Testis (tissue), 3 donors: Measurements from ENCODE around the gene CST9. TPM values are rescaled to one million over a fixed set of nuclear protein-coding genes. Genes with fewer than 3 reads are reported as not detected.

Source experiments
- DNase-seq: peaks from one replicate; pipeline ENCODE4 v3.0.0-alpha.2; 2019
- H3K27ac ChIP-seq, 2 donors: fragments of 200-600 bp; sonication (generic); one replicate each; pipeline ENCODE4 v1.5.1; 2019
- H3K27me3 ChIP-seq: fragments of 200-600 bp; sonication (generic); one replicate; pipeline ENCODE4 v1.5.1; 2019
- H3K36me3 ChIP-seq: fragments of 200-600 bp; sonication (generic); one replicate; pipeline ENCODE4 v1.5.1; 2017; ENCODE audit warnings: low read depth; ENCODE audit errors: missing control alignments
- H3K4me1 ChIP-seq: fragments of 200-600 bp; sonication (generic); one replicate; pipeline ENCODE4 v1.5.1; 2019
- H3K4me3 ChIP-seq, 2 donors: fragments of 200-600 bp; sonication (generic); one replicate each; pipeline ENCODE4 v1.5.1; 2017 to 2019
- H3K9me3 ChIP-seq: fragments of 200-600 bp; sonication (generic); one replicate; pipeline ENCODE4 v1.5.1; 2017
- CTCF ChIP-seq, 3 experiments: fragments of 450-650 bp in 2 of 3; fragments of 200-600 bp in 1 of 3; sonication (generic) in 1 of 3; IDR thresholded peaks; one replicate each; pipeline ENCODE4 v1.5.1; 2016 to 2019; ENCODE audit warnings: antibody characterized with exemption in 3 of 3, mild to moderate bottlenecking in 2 of 3, moderate library complexity in 1 of 3
- POLR2A ChIP-seq: fragments of 450-650 bp; IDR thresholded peaks from one replicate; pipeline ENCODE4 v1.6.1; 2017; ENCODE audit warnings: antibody characterized with exemption, mild to moderate bottlenecking, moderate library complexity
- WGBS, 2 donors: methylation state at CpG; one replicate each; pipeline ENCODE4 v1.1.5; 2018; 5-methylcytosine and 5-hydroxymethylcytosine counted together
- intact Hi-C: fragments of 100-400 bp; cut with DNase I; formaldehyde crosslinking; loops from one replicate; pipeline ENCODE4 v1.15.1; 2023; ENCODE audit warnings: low total_unique reads
- polyA plus RNA-seq: library from polyadenylated mRNA; stranded (reverse); fragments of 350-450 nt; fragmentation: Illumina TruSeq; extraction: RNeasy Lipid Tissue Mini Kit (QIAGEN cat#74804); gene quantifications from one replicate; pipeline ENCODE4 v1.2.3, GENCODE V29; 2014; ENCODE audit warnings: low read depth, low replicate concordance; ENCODE audit not compliant: insufficient read depth
- total RNA-seq, 2 donors: library from RNA; depleted of rRNA; stranded (reverse); fragments of >200 nt; gene quantifications; one replicate each; pipeline ENCODE4 v1.2.3, GENCODE V29; 2016

Gene CST9
- total and polyA plus RNA-seq, 3 donors from 2014 or later: 0.19 TPM; not detected in 2

GRCh38 chr20:23634985-23635767 is 29.5 kb upstream of the CST9 start:
- WGBS, 2 donors: 32 to 40% methylated on average over 11 to 12 of the region's 12 CpGs
- peaks cover 24% of the 10 kb centered on the region for H3K4me1 ChIP-seq
- intact Hi-C loops: no loop called here

GRCh38 chr20:23634044-23634801 is 28.5 kb upstream of the CST9 start:
- TF ChIP-seq CTCF (IDR thresholded peaks at IDR 0.05) (no peak), POLR2A (no peak)
- intact Hi-C loops: no loop called here
- DNase-seq: no peak
- Histone ChIP-seq H3K36me3 (no peaks in the 10 kb centered on the region), H3K4me3 (no peak overlapping the region), H3K4me1 (peaks cover 31% of the 10 kb centered on the region), H3K27me3 (no peaks in the 10 kb centered on the region), H3K9me3 (no peaks in the 10 kb centered on the region), H3K27ac (peak overlapping the region in 1 of 2 donors; percentile 20)
- WGBS, 2 donors: 58 to 65% methylated on average over 4 to 8 of the region's 8 CpGs

More at GRCh38 chr20:23634985-23635767, 29.5 kb upstream of the CST9 start:
- Histone ChIP-seq H3K27me3 (no peaks in the 10 kb centered on the region), H3K36me3 (no peaks in the 10 kb centered on the region), H3K27ac (no peak overlapping the region), H3K4me3 (no peak overlapping the region), H3K9me3 (no peaks in the 10 kb centered on the region)
- TF ChIP-seq CTCF (IDR thresholded peaks at IDR 0.05): no peak
- no peak for TF ChIP-seq POLR2A
- DNase-seq: peak; percentile 58

- intact Hi-C loops: no loop called here
- DNase-seq: no peak
- WGBS, 2 donors: 70 to 73% methylated on average over 5 to 8 of the region's 8 CpGs
- TF ChIP-seq CTCF (IDR thresholded peaks at IDR 0.05) (no peak), POLR2A (no peak)
- Histone ChIP-seq H3K27ac (peak overlapping the region in 1 of 2 donors; percentile 26), H3K4me1 (peaks cover 35% of the 10 kb centered on the region), H3K4me3 (no peak overlapping the region), H3K27me3 (no peaks in the 10 kb centered on the region), H3K9me3 (no peaks in the 10 kb centered on the region), H3K36me3 (no peaks in the 10 kb centered on the region)
These were observed 27.2 kb upstream of the CST9 start for GRCh38 chr20:23632711-23633573.

- H3K4me1 ChIP-seq: peaks cover 35% of the 10 kb centered on the region
- H3K36me3 ChIP-seq: no peaks in the 10 kb centered on the region
- no peak for DNase-seq
- peak overlapping the region in 1 of 2 donors; percentile 26 for H3K27ac ChIP-seq
- no peak for TF ChIP-seq POLR2A
- no peak for TF ChIP-seq CTCF (IDR thresholded peaks at IDR 0.05)
- no peak overlapping the region for H3K4me3 ChIP-seq
- H3K9me3 ChIP-seq: no peaks in the 10 kb centered on the region
- intact Hi-C loops: no loop called here
- WGBS, 2 donors: 81% methylated on average over 10 to 12 of the region's 12 CpGs
- H3K27me3 ChIP-seq: no peaks in the 10 kb centered on the region
These were observed 26.4 kb upstream of the CST9 start for GRCh38 chr20:23631981-23632710.
